H1 (cell line): ENCODE results near the gene NUFIP2. TPM values are rescaled to one million over a fixed set of nuclear protein-coding genes. Genes with fewer than 3 reads are reported as not detected.

ENCODE experiments used
- BRCA1 ChIP-seq: IDR thresholded peaks from 2 replicates; pipeline ENCODE4 v1.6.1; 2012; ENCODE audit warnings: low read depth, low read length, improper control_type of control experiment
- GTF2F1 ChIP-seq: IDR thresholded peaks from 2 replicates; pipeline ENCODE4 v1.6.1; 2012; ENCODE audit warnings: low read depth, low read length, improper control_type of control experiment, borderline replicate concordance
- HDAC6 ChIP-seq: IDR thresholded peaks from one replicate; pipeline ENCODE4 v1.7.1; 2012; ENCODE audit warnings: low read depth, mild to moderate bottlenecking, inconsistent platforms, low read length, moderate library complexity
- JUND ChIP-seq: IDR thresholded peaks from 2 replicates; pipeline ENCODE4 v1.6.1; 2011; ENCODE audit warnings: mild to moderate bottlenecking, improper control_type of control experiment, low read length
- RFX5 ChIP-seq: IDR thresholded peaks from 2 replicates; pipeline ENCODE4 v1.6.1; 2011; ENCODE audit warnings: low read depth, low read length, improper control_type of control experiment, borderline replicate concordance
- SRF ChIP-seq: IDR thresholded peaks from 2 replicates; pipeline ENCODE4 v1.6.1; 2011; ENCODE audit warnings: mild to moderate bottlenecking, low read depth, low read length, moderate library complexity
- TAF7 ChIP-seq: optimal IDR thresholded peaks from 2 replicates; pipeline ENCODE3; 2011; ENCODE audit warnings: low read depth, mild to moderate bottlenecking, inconsistent platforms, low read length, moderate library complexity, borderline replicate concordance
- ZNF274 ChIP-seq: IDR thresholded peaks from 2 replicates; pipeline ENCODE4 v1.7.0; 2012; ENCODE audit warnings: low read length, borderline replicate concordance; ENCODE audit errors: extremely low read depth
- polyA plus RNA-seq, 7 experiments: library from polyadenylated mRNA; depleted of rRNA in 3 of 7; stranded (reverse) in 5 of 7; unstranded in 2 of 7; fragments of >200 nt in 5 of 7; fragments of 200-250 nt in 2 of 7; gene quantifications; 1 replicate in 5 of 7; 2 replicates in 1 of 7; 4 replicates in 1 of 7; pipeline versions ENCODE4 v1.2.1 to v1.2.3, GENCODE V29; 2011 to 2013; ENCODE audit warnings: missing spikeins in 2 of 7, mixed read lengths in 2 of 7
- total RNA-seq: library from RNA; stranded (reverse); fragmentation: NEBNext Ultra II Directional; extraction: Animal tissue kit (Norgen Biotek cat#: 25700); gene quantifications from 2 replicates; pipeline ENCODE4 v1.2.1, GENCODE V29; 2021

NUFIP2 gene
- total and polyA plus RNA-seq, 2 of the 8 experiments (the other 6 are each of a cell fraction or from before 2014, with no cell fraction given), result 65.9 to 118 TPM

GRCh38 chr17:29237476-29238132, 56.3 kb downstream of the NUFIP2 start (continued):
- TF ChIP-seq SRF, result no peak
- TF ChIP-seq RFX5, result no peak
- TF ChIP-seq TAF7, result no peak
- no peak for TF ChIP-seq GTF2F1
- TF ChIP-seq JUND, result no peak
- no peak for TF ChIP-seq BRCA1
- TF ChIP-seq HDAC6, result no peak
- no peak for TF ChIP-seq ZNF274
- TF ChIP-seq, all 59 proteins: peak for 0
